ENCODE measurements around the gene POLD2. TPM values are rescaled to one million over a fixed set of nuclear protein-coding genes. Genes with fewer than 3 reads are reported as not detected.

Gene POLD2
- 79.5 and 84.6 TPM in 2 replicates for polyA plus RNA-seq
- 55.0 and 57.5 TPM in 2 replicates for polyA minus RNA-seq

DNA sequence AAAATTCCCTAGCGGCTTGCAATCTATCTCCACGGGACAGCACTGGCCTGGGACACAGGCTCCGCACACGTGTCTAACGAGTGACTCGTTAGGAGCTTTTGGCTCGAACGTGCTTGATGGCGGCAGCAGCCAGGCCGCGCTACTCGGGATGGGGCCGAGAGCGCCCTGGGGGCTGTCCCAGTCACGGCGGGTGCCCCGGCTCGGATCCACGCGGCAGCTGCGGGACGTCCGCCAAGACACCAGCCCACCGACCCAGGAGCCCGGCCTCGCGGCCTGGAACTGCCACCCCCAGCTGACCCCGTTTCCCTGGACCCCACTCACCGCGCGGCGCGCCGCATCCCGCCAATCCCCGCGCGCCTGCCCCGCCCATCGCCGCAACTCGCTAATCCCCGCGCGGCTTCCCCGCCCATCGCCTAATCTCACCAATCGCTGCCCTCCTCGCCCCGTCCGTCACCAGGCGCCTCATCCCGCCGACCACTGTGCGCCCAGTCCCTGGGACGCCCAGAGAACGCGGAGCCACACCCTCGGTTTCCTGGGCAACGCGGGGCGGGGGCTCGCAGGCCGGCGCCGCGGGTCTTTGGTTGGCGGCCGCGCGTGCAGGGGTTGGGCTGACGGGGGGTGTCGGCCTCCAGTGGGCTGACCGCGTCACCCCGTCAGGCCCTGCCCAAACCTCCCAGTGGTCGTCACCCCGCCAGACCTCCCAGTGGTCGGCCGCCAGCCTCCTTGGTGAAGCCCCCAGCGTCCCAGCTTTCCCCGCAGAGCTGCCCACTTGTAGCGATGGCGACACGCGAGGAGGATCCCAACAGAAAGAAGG, at the start of gene POLD2:
POLD2 (minus strand) TSS at position 359 of the 814 bp plus-strand sequence. CDS start 1,495 bp downstream, outside the sequence.
- H4K20me1 ChIP-seq (ENCODE audit: insufficient read depth): no peaks in the 10 kb centered on the region
- peak within 1 kb of the TSS; percentile 82 for H2AFZ ChIP-seq (ENCODE audit: low read depth, low read length)
- peak; percentile 34 for TF ChIP-seq POLR2AphosphoS5 (IDR thresholded peaks at IDR 0.05)
- no peak for TF ChIP-seq EZH2 (IDR thresholded peaks at IDR 0.05; ENCODE audit: borderline replicate concordance, insufficient read depth, low read length, poor library complexity, severe bottlenecking)
- no peak for TF ChIP-seq SMC3 (conservative IDR thresholded peaks at IDR 0.05; ENCODE audit: poor library complexity)
- TF ChIP-seq EP300 (conservative IDR thresholded peaks at IDR 0.05; ENCODE audit: poor library complexity, severe bottlenecking): peak; percentile 36
- TF ChIP-seq RAD21 (conservative IDR thresholded peaks at IDR 0.05): peak; percentile 32
- TF ChIP-seq TAF1 (IDR thresholded peaks at IDR 0.05; ENCODE audit: low read depth): no peak
- TF ChIP-seq, protein P1, sequence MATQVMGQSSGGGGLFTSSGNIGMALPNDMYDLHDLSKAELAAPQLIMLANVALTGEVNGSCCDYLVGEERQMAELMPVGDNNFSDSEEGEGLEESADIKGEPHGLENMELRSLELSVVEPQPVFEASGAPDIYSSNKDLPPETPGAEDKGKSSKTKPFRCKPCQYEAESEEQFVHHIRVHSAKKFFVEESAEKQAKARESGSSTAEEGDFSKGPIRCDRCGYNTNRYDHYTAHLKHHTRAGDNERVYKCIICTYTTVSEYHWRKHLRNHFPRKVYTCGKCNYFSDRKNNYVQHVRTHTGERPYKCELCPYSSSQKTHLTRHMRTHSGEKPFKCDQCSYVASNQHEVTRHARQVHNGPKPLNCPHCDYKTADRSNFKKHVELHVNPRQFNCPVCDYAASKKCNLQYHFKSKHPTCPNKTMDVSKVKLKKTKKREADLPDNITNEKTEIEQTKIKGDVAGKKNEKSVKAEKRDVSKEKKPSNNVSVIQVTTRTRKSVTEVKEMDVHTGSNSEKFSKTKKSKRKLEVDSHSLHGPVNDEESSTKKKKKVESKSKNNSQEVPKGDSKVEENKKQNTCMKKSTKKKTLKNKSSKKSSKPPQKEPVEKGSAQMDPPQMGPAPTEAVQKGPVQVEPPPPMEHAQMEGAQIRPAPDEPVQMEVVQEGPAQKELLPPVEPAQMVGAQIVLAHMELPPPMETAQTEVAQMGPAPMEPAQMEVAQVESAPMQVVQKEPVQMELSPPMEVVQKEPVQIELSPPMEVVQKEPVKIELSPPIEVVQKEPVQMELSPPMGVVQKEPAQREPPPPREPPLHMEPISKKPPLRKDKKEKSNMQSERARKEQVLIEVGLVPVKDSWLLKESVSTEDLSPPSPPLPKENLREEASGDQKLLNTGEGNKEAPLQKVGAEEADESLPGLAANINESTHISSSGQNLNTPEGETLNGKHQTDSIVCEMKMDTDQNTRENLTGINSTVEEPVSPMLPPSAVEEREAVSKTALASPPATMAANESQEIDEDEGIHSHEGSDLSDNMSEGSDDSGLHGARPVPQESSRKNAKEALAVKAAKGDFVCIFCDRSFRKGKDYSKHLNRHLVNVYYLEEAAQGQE (IDR thresholded peaks at IDR 0.05; ENCODE audit: borderline replicate concordance): peak; percentile 18
- TF ChIP-seq, protein P2, sequence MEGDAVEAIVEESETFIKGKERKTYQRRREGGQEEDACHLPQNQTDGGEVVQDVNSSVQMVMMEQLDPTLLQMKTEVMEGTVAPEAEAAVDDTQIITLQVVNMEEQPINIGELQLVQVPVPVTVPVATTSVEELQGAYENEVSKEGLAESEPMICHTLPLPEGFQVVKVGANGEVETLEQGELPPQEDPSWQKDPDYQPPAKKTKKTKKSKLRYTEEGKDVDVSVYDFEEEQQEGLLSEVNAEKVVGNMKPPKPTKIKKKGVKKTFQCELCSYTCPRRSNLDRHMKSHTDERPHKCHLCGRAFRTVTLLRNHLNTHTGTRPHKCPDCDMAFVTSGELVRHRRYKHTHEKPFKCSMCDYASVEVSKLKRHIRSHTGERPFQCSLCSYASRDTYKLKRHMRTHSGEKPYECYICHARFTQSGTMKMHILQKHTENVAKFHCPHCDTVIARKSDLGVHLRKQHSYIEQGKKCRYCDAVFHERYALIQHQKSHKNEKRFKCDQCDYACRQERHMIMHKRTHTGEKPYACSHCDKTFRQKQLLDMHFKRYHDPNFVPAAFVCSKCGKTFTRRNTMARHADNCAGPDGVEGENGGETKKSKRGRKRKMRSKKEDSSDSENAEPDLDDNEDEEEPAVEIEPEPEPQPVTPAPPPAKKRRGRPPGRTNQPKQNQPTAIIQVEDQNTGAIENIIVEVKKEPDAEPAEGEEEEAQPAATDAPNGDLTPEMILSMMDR (IDR thresholded peaks at IDR 0.05; ENCODE audit: poor library complexity, severe bottlenecking): peak; percentile 29
- TF ChIP-seq MXI1 (conservative IDR thresholded peaks at IDR 0.05; ENCODE audit: poor library complexity, severe bottlenecking): peak; percentile 97
- no peaks in the 10 kb centered on the region for H3K9me3 ChIP-seq (ENCODE audit: low read length)
- H3K27me3 ChIP-seq (ENCODE audit: insufficient read depth, low read depth, low read length): no peaks in the 10 kb centered on the region
- H3F3A ChIP-seq (ENCODE audit: insufficient read depth, low read length, poor library complexity, severe bottlenecking): no peaks in the 10 kb centered on the region
- peak within 1 kb of the TSS; percentile 92 for H3K4me2 ChIP-seq (ENCODE audit: low read length)
- H3K9me2 ChIP-seq (ENCODE audit: insufficient read depth, low read length): no peaks in the 10 kb centered on the region
- peak within 1 kb of the TSS; percentile 49 for H3K27ac ChIP-seq (ENCODE audit: low read length)
- peak within 1 kb of the TSS; percentile 71 for H3K9ac ChIP-seq (ENCODE audit: low read length)
- peaks cover 14% of the 10 kb centered on the region for H3K79me2 ChIP-seq (replicated peaks; ENCODE audit: insufficient read depth, low read length)
- no peaks in the 10 kb centered on the region for H3K36me3 ChIP-seq (ENCODE audit: insufficient read depth, low read length)
- H3K4me3 ChIP-seq (ENCODE audit: low read length): peak within 1 kb of the TSS; percentile 94

DNA sequence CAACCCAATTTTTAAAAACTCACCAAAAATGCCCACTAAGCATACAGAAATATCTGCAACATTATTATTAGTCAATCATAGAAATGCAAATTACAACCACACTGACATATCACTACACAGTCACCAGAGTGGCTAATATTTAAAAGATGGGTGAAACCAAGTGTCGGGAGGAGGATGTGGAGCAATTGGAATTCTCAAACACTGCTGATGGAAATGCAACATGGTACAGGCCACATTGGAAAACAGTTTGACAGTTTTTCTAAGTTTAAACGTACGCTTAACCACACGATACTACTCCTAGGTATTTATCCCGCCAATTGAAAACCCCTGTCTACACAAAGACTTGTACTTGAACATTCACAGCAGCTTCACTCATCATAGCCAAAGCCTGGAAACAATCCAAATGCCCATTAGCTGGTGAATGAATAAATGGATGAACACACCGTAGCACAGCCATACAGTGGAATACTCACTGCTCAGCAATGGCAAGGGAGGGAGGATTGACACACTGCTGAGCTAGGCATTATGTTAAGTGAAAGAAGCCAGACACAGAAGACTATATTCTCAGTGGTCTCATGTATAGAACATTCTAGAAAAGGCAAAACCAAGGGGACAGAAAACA, 49.6 kb upstream of the POLD2 start:
- H3K9me2 ChIP-seq (ENCODE audit: insufficient read depth, low read length): no peaks in the 10 kb centered on the region
- no peak overlapping the region for H3K9ac ChIP-seq (ENCODE audit: low read length)
- no peaks in the 10 kb centered on the region for H4K20me1 ChIP-seq (ENCODE audit: insufficient read depth)
- no peaks in the 10 kb centered on the region for H3K27me3 ChIP-seq (ENCODE audit: insufficient read depth, low read depth, low read length)
- H2AFZ ChIP-seq (ENCODE audit: low read depth, low read length): no peak overlapping the region
- TF ChIP-seq, protein P1 (IDR thresholded peaks at IDR 0.05; ENCODE audit: borderline replicate concordance): no peak
- TF ChIP-seq EP300 (conservative IDR thresholded peaks at IDR 0.05; ENCODE audit: poor library complexity, severe bottlenecking) (no peak), RAD21 (conservative IDR thresholded peaks at IDR 0.05) (no peak), MXI1 (conservative IDR thresholded peaks at IDR 0.05; ENCODE audit: poor library complexity, severe bottlenecking) (no peak), SMC3 (conservative IDR thresholded peaks at IDR 0.05; ENCODE audit: poor library complexity) (no peak), POLR2AphosphoS5 (IDR thresholded peaks at IDR 0.05) (no peak), TAF1 (IDR thresholded peaks at IDR 0.05; ENCODE audit: low read depth) (no peak), EZH2 (IDR thresholded peaks at IDR 0.05; ENCODE audit: borderline replicate concordance, insufficient read depth, low read length, poor library complexity, severe bottlenecking) (no peak)
- TF ChIP-seq, protein P2 (IDR thresholded peaks at IDR 0.05; ENCODE audit: poor library complexity, severe bottlenecking): no peak
- no peaks in the 10 kb centered on the region for H3F3A ChIP-seq (ENCODE audit: insufficient read depth, low read length, poor library complexity, severe bottlenecking)
- no peak overlapping the region for H3K27ac ChIP-seq (ENCODE audit: low read length)
- no peak overlapping the region for H3K4me2 ChIP-seq (ENCODE audit: low read length)
- no peak overlapping the region for H3K4me3 ChIP-seq (ENCODE audit: low read length)
- H3K79me2 ChIP-seq (replicated peaks; ENCODE audit: insufficient read depth, low read length): no peaks in the 10 kb centered on the region
- no peaks in the 10 kb centered on the region for H3K9me3 ChIP-seq (ENCODE audit: low read length)
- H3K36me3 ChIP-seq (ENCODE audit: insufficient read depth, low read length): no peaks in the 10 kb centered on the region
